HEK293 (cell line): ENCODE results near the gene COG6.

Experiments used
- CTCF ChIA-PET: fragments of 350-600 bp; formaldehyde crosslinking; extraction: SDS; loops from one replicate; lab custom pipeline; 2021; ENCODE audit warnings: antibody characterized with exemption; lab: Yijun Ruan, JAX
- POLR2A ChIA-PET: fragments of 300-600 bp; formaldehyde crosslinking; extraction: SDS; loops from one replicate; lab custom pipeline; 2020; ENCODE audit warnings: antibody characterized with exemption, inconsistent platforms; lab: Yijun Ruan, JAX
- H3K27ac ChIP-seq: fragments of 200-500 bp; sonication (Bioruptor generic); 2 replicates; pipeline ENCODE4 v1.5.1; 2014; ENCODE audit warnings: low read depth, low read length, control low read depth, inconsistent platforms; ENCODE audit errors: extremely low read depth
- H3K36me3 ChIP-seq, 2 experiments: fragments of 200-500 bp in 1 of 2; sonication (Bioruptor generic) in 1 of 2; 1 replicate in 1 of 2; 2 replicates in 1 of 2; pipeline ENCODE4 v1.5.1; 2014 to 2017; ENCODE audit warnings: inconsistent platforms in 2 of 2, low read length in 2 of 2; ENCODE audit not compliant: control insufficient read depth in 2 of 2, insufficient read depth in 1 of 2
- H3K4me1 ChIP-seq: fragments of 200-500 bp; sonication (Bioruptor generic); 2 replicates; pipeline ENCODE4 v1.5.1; 2014; ENCODE audit warnings: mild to moderate bottlenecking, low read length, inconsistent platforms; ENCODE audit not compliant: control insufficient read depth, insufficient read depth
- H3K4me3 ChIP-seq: 2 replicates; pipeline ENCODE4 v1.5.1; 2011; ENCODE audit warnings: low read depth, mild to moderate bottlenecking, control low read depth, low read length, moderate library complexity
- H3K9me3 ChIP-seq: fragments of 200-500 bp; sonication (Bioruptor generic); 2 replicates; pipeline ENCODE4 v1.5.1; 2014; ENCODE audit warnings: low read depth, low read length, inconsistent platforms; ENCODE audit not compliant: control insufficient read depth, insufficient read depth
- FEZF1 ChIP-seq: fragments of 450-650 bp; formaldehyde crosslinking; IDR thresholded peaks from 2 replicates; pipeline ENCODE4 v1.5.1; 2016; ENCODE audit warnings: missing biosample characterization, missing genetic modification characterization
- KLF10 ChIP-seq: fragments of 450-650 bp; IDR thresholded peaks from 2 replicates; pipeline ENCODE4 v1.5.1; 2018; ENCODE audit warnings: missing biosample characterization, mild to moderate bottlenecking, missing genetic modification characterization
- RBAK ChIP-seq: fragments of 450-650 bp; formaldehyde crosslinking; IDR thresholded peaks from 2 replicates; pipeline ENCODE4 v1.5.1; 2016; ENCODE audit warnings: missing biosample characterization, missing genetic modification characterization
- SETDB1 ChIP-seq: IDR thresholded peaks from one replicate; pipeline ENCODE4 v1.6.1; 2017; ENCODE audit warnings: mild to moderate bottlenecking, low read length, moderate library complexity, mixed read lengths; ENCODE audit not compliant: insufficient read length
- YY2 ChIP-seq: fragments of 450-650 bp; formaldehyde crosslinking; IDR thresholded peaks from 2 replicates; pipeline ENCODE4 v1.5.1; 2016; ENCODE audit warnings: missing biosample characterization, missing genetic modification characterization
- ZNF266 ChIP-seq: fragments of 450-650 bp; formaldehyde crosslinking; IDR thresholded peaks from 2 replicates; pipeline ENCODE4 v1.5.1; 2016; ENCODE audit warnings: missing biosample characterization, missing genetic modification characterization, low read depth
- ZNF426 ChIP-seq: fragments of 450-650 bp; formaldehyde crosslinking; IDR thresholded peaks from 2 replicates; pipeline ENCODE4 v1.5.1; 2017; ENCODE audit warnings: missing biosample characterization, missing genetic modification characterization, mild to moderate bottlenecking, inconsistent platforms, moderate library complexity
- ZNF596 ChIP-seq: fragments of 450-650 bp; IDR thresholded peaks from 2 replicates; pipeline ENCODE4 v1.5.0; 2018; ENCODE audit warnings: missing biosample characterization, mild to moderate bottlenecking, missing genetic modification characterization, moderate library complexity
- ZNF629 ChIP-seq: fragments of 450-650 bp; formaldehyde crosslinking; IDR thresholded peaks from 2 replicates; pipeline ENCODE4 v1.5.1; 2017; ENCODE audit warnings: missing biosample characterization, missing genetic modification characterization
- ZNF76 ChIP-seq: fragments of 450-650 bp; formaldehyde crosslinking; IDR thresholded peaks from 2 replicates; pipeline ENCODE4; 2016; ENCODE audit warnings: low read depth, missing biosample characterization, missing genetic modification characterization, borderline replicate concordance
- ZNF791 ChIP-seq: fragments of 450-650 bp; formaldehyde crosslinking; IDR thresholded peaks from 2 replicates; pipeline ENCODE4 v1.5.1; 2016; ENCODE audit warnings: missing biosample characterization, missing genetic modification characterization
- TF ChIP-seq, protein P1 (sequence below): fragments of 450-650 bp; formaldehyde crosslinking; IDR thresholded peaks from 2 replicates; pipeline ENCODE4 v1.5.1; 2016; ENCODE audit warnings: missing biosample characterization, missing genetic modification characterization
- TF ChIP-seq, protein P2 (sequence below): fragments of 450-650 bp; formaldehyde crosslinking; IDR thresholded peaks from 2 replicates; pipeline ENCODE4 v1.5.1; 2016; ENCODE audit warnings: missing biosample characterization, missing genetic modification characterization, borderline replicate concordance
- TF ChIP-seq, protein P3 (sequence below): fragments of 450-650 bp; formaldehyde crosslinking; IDR thresholded peaks from 2 replicates; pipeline ENCODE4 v1.5.1; 2016; ENCODE audit warnings: missing biosample characterization, missing genetic modification characterization, low read depth
- TF ChIP-seq, protein P4 (sequence below): fragments of 450-650 bp; formaldehyde crosslinking; IDR thresholded peaks from 2 replicates; pipeline ENCODE4 v1.5.1; 2016; ENCODE audit warnings: missing biosample characterization, missing genetic modification characterization

Gene COG6

DNA sequence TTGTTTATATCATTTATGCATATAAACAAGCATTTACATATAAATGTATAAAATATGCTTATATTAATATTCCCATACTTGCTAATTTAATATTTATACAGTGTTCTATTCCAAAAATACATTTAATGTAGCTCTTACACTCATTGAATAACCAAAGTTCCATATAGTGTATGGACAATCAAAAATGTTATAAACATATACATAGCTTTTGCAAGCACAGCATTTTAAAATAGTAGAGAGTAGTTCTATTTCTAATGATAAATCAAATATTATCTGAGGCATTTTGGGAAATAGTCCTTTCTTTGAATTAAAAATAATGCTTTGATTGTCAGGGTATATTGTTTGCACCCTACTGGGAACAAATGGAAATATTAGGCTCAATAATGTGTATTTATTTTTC, 22.5 kb upstream of the COG6 start:
- ChIA-PET POLR2A (no interaction called here), CTCF (interaction anchor here (1.4 kb wide), 1 partner anchor 17 kb away, joined by 3 read pairs; no protein-coding TSS in a partner anchor)
- no peak overlapping the region for H3K4me3 ChIP-seq
- no peak overlapping the region for H3K27ac ChIP-seq
- TF ChIP-seq ZNF76 (tag by site-specific recombination) (no peak), RBAK (tag by site-specific recombination) (no peak), KLF10 (tag by site-specific recombination) (no peak), FEZF1 (tag by site-specific recombination) (no peak), ZNF596 (tag by site-specific recombination) (no peak), YY2 (tag by site-specific recombination) (no peak), ZNF266 (no peak), ZNF791 (tag by site-specific recombination) (no peak)
- TF ChIP-seq, protein P1, sequence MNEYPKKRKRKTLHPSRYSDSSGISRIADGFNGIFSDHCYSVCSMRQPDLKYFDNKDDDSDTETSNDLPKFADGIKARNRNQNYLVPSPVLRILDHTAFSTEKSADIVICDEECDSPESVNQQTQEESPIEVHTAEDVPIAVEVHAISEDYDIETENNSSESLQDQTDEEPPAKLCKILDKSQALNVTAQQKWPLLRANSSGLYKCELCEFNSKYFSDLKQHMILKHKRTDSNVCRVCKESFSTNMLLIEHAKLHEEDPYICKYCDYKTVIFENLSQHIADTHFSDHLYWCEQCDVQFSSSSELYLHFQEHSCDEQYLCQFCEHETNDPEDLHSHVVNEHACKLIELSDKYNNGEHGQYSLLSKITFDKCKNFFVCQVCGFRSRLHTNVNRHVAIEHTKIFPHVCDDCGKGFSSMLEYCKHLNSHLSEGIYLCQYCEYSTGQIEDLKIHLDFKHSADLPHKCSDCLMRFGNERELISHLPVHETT (tag by site-specific recombination), result no peak
- TF ChIP-seq, protein P2, sequence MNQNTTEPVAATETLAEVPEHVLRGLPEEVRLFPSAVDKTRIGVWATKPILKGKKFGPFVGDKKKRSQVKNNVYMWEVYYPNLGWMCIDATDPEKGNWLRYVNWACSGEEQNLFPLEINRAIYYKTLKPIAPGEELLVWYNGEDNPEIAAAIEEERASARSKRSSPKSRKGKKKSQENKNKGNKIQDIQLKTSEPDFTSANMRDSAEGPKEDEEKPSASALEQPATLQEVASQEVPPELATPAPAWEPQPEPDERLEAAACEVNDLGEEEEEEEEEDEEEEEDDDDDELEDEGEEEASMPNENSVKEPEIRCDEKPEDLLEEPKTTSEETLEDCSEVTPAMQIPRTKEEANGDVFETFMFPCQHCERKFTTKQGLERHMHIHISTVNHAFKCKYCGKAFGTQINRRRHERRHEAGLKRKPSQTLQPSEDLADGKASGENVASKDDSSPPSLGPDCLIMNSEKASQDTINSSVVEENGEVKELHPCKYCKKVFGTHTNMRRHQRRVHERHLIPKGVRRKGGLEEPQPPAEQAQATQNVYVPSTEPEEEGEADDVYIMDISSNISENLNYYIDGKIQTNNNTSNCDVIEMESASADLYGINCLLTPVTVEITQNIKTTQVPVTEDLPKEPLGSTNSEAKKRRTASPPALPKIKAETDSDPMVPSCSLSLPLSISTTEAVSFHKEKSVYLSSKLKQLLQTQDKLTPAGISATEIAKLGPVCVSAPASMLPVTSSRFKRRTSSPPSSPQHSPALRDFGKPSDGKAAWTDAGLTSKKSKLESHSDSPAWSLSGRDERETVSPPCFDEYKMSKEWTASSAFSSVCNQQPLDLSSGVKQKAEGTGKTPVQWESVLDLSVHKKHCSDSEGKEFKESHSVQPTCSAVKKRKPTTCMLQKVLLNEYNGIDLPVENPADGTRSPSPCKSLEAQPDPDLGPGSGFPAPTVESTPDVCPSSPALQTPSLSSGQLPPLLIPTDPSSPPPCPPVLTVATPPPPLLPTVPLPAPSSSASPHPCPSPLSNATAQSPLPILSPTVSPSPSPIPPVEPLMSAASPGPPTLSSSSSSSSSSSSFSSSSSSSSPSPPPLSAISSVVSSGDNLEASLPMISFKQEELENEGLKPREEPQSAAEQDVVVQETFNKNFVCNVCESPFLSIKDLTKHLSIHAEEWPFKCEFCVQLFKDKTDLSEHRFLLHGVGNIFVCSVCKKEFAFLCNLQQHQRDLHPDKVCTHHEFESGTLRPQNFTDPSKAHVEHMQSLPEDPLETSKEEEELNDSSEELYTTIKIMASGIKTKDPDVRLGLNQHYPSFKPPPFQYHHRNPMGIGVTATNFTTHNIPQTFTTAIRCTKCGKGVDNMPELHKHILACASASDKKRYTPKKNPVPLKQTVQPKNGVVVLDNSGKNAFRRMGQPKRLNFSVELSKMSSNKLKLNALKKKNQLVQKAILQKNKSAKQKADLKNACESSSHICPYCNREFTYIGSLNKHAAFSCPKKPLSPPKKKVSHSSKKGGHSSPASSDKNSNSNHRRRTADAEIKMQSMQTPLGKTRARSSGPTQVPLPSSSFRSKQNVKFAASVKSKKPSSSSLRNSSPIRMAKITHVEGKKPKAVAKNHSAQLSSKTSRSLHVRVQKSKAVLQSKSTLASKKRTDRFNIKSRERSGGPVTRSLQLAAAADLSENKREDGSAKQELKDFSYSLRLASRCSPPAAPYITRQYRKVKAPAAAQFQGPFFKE, result no peak
- TF ChIP-seq, protein P3, sequence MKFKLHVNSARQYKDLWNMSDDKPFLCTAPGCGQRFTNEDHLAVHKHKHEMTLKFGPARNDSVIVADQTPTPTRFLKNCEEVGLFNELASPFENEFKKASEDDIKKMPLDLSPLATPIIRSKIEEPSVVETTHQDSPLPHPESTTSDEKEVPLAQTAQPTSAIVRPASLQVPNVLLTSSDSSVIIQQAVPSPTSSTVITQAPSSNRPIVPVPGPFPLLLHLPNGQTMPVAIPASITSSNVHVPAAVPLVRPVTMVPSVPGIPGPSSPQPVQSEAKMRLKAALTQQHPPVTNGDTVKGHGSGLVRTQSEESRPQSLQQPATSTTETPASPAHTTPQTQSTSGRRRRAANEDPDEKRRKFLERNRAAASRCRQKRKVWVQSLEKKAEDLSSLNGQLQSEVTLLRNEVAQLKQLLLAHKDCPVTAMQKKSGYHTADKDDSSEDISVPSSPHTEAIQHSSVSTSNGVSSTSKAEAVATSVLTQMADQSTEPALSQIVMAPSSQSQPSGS (tag by site-specific recombination), result no peak
- H3K4me1 ChIP-seq, result no peaks in the 10 kb centered on the region
- H3K9me3 ChIP-seq, result no peaks in the 10 kb centered on the region
- no peaks in the 10 kb centered on the region for H3K36me3 ChIP-seq

DNA sequence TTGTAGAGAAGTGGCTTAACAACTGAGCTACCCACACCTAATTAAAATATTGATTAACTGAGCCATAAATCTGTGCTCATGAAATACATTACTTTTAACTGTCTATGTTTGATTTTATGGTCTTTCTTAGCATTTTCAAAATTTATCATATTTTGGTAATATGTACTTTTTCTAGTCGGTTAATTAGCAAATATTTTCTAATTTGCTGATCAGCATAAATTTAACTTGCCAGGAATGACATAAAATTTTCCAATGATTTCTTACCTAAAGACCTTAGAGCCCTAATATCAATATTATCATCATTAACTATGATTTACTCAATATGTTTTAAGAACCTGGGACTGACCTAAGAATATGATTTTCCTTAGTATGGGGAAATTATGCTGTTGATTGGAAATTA, 19.9 kb upstream of the COG6 start:
- Histone ChIP-seq H3K4me1 (no peaks in the 10 kb centered on the region), H3K9me3 (no peaks in the 10 kb centered on the region), H3K27ac (no peak overlapping the region), H3K4me3 (no peak overlapping the region), H3K36me3 (no peaks in the 10 kb centered on the region)
- TF ChIP-seq ZNF426 (tag by site-specific recombination), result no peak
- TF ChIP-seq, all 188 proteins: peak for 0
- ChIA-PET CTCF (no interaction called here), POLR2A (no interaction called here)

DNA sequence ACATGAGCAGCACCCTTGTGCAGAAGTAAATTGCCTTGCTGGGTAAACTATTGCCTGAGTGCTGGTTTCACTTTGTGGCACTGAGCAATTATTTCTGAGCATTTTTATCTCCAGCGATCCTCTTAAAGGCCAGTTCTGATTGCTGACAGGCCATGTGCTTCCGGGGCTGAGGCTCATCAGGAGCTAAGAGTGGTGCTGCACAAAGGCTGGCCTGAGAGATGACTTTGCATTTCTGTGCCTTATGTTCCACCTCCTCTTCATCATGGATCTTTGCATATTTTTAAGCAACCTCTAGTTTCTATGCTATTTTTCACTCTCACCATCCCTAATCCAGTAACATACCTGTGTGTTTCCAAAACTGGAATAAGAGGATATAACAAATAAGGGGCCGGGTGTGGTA, 17.6 kb upstream of the COG6 start:
- TF ChIP-seq, protein P4, sequence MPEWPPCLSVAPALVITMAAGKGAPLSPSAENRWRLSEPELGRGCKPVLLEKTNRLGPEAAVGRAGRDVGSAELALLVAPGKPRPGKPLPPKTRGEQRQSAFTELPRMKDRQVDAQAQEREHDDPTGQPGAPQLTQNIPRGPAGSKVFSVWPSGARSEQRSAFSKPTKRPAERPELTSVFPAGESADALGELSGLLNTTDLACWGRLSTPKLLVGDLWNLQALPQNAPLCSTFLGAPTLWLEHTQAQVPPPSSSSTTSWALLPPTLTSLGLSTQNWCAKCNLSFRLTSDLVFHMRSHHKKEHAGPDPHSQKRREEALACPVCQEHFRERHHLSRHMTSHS (tag by site-specific recombination), result no peak
- no peak for TF ChIP-seq ZNF629 (tag by site-specific recombination)
- TF ChIP-seq SETDB1, result peak; percentile 7
- H3K36me3 ChIP-seq, result no peaks in the 10 kb centered on the region
- no peak overlapping the region for H3K27ac ChIP-seq
- ChIA-PET CTCF (no interaction called here), POLR2A (no interaction called here)
- H3K4me3 ChIP-seq, result no peak overlapping the region
- H3K9me3 ChIP-seq, result no peaks in the 10 kb centered on the region
- H3K4me1 ChIP-seq, result no peaks in the 10 kb centered on the region
